Smooth muscle cell (in vitro differentiated cells): ENCODE measurements around the gene HLA-A. TPM values are rescaled to one million over a fixed set of nuclear protein-coding genes. Genes with fewer than 3 reads are reported as not detected.

ENCODE experiments used
- DNase-seq: peaks from one replicate; lab custom pipeline; 2025; ENCODE audit not compliant: unreplicated experiment; lab: John Stamatoyannopoulos, UW
- H2AFZ ChIP-seq: fragments of 200-600 bp; sonication (generic); 2 replicates; pipeline ENCODE4 v1.6.0; 2016; ENCODE audit warnings: antibody characterized with exemption, low read depth, mild to moderate bottlenecking
- H3F3A ChIP-seq: fragments of 200-600 bp; sonication (generic); 2 replicates; pipeline ENCODE4 v1.6.0; 2017; ENCODE audit warnings: antibody characterized with exemption, low read depth
- H3K27ac ChIP-seq: fragments of 200-600 bp; sonication (generic); 2 replicates; pipeline ENCODE4 v1.5.1; 2016; ENCODE audit warnings: low read depth, mild to moderate bottlenecking
- H3K27me3 ChIP-seq: fragments of 200-600 bp; sonication (generic); 2 replicates; pipeline ENCODE4 v1.6.1; 2016; ENCODE audit warnings: low read depth, mild to moderate bottlenecking
- H3K36me3 ChIP-seq: fragments of 200-600 bp; sonication (generic); 2 replicates; pipeline ENCODE4 v1.5.1; 2016; ENCODE audit warnings: low read depth
- H3K4me1 ChIP-seq: fragments of 200-600 bp; sonication (generic); 2 replicates; pipeline ENCODE4 v1.5.1; 2016; ENCODE audit warnings: low read depth
- H3K4me2 ChIP-seq: fragments of 200-600 bp; sonication (generic); 2 replicates; pipeline ENCODE4 v1.6.0; 2016; ENCODE audit warnings: mild to moderate bottlenecking
- H3K4me3 ChIP-seq: fragments of 200-600 bp; sonication (generic); 2 replicates; pipeline ENCODE4 v1.5.1; 2016; ENCODE audit warnings: mild to moderate bottlenecking
- H3K79me2 ChIP-seq: fragments of 200-600 bp; sonication (generic); 2 replicates; pipeline ENCODE4 v1.6.0; 2016; ENCODE audit warnings: low read depth, mild to moderate bottlenecking
- H3K9ac ChIP-seq: fragments of 200-600 bp; sonication (generic); 2 replicates; pipeline ENCODE4 v1.6.0; 2016; ENCODE audit warnings: low read depth
- H3K9me3 ChIP-seq: fragments of 200-600 bp; sonication (generic); replicated peaks from 2 replicates; pipeline ENCODE4 v1.5.1; 2016; ENCODE audit warnings: low read depth
- H4K20me1 ChIP-seq: fragments of 200-600 bp; sonication (generic); 2 replicates; pipeline ENCODE4 v1.6.0; 2016; ENCODE audit warnings: low read depth
- CTCF ChIP-seq: fragments of 200-600 bp; sonication (generic); IDR thresholded peaks from 2 replicates; pipeline ENCODE4 v1.5.1; 2017; ENCODE audit warnings: borderline replicate concordance, mild to moderate bottlenecking, antibody characterized with exemption; ENCODE audit not compliant: insufficient read depth, poor library complexity, severe bottlenecking
- WGBS: methylation state at CpG from one replicate; pipeline ENCODE4 v1.1.7; 2016; ENCODE audit warnings: low lambda C conversion rate; 5-methylcytosine and 5-hydroxymethylcytosine counted together
- polyA plus RNA-seq: library from polyadenylated mRNA; unstranded; fragments of >200 nt; fragmentation: Nextera tagmentation; extraction: Ambion mirVana; gene quantifications from 2 replicates; pipeline ENCODE4 v1.2.1, GENCODE V29; 2016
- total RNA-seq: library from RNA; depleted of rRNA; stranded (reverse); fragments of >200 nt; gene quantifications from 2 replicates; pipeline ENCODE4 v1.2.3, GENCODE V29; 2014

HLA-A gene
- total and polyA plus RNA-seq, 2 experiments from 2014 or later = 287 to 558 TPM

- no peak overlapping the region for H3K4me2 ChIP-seq
- H3K36me3 ChIP-seq = no peaks in the 10 kb centered on the region
- H3K4me1 ChIP-seq = no peaks in the 10 kb centered on the region
- no peak overlapping the region for H3K27ac ChIP-seq
- TF ChIP-seq CTCF = no peak
- H4K20me1 ChIP-seq = no peaks in the 10 kb centered on the region
- H3K9ac ChIP-seq = no peak overlapping the region
- H3K27me3 ChIP-seq = peaks cover 16% of the 10 kb centered on the region
- H3K79me2 ChIP-seq = no peaks in the 10 kb centered on the region
- no peaks in the 10 kb centered on the region for H3K9me3 ChIP-seq
- no peaks in the 10 kb centered on the region for H3F3A ChIP-seq
- DNase-seq = no peak
- H2AFZ ChIP-seq = no peak overlapping the region
- WGBS = 51% methylated on average over 6 of the region's 6 CpGs
- no peak overlapping the region for H3K4me3 ChIP-seq
These were observed 34.5 kb upstream of the HLA-A start for GRCh38 chr6:29907637-29908340.

GRCh38 chr6:29908341-29908662 is 34.0 kb upstream of the HLA-A start:
- Histone ChIP-seq H3K36me3 (no peaks in the 10 kb centered on the region), H3F3A (no peaks in the 10 kb centered on the region), H3K4me3 (no peak overlapping the region), H3K27me3 (peaks cover 17% of the 10 kb centered on the region), H2AFZ (no peak overlapping the region), H4K20me1 (no peaks in the 10 kb centered on the region), H3K9me3 (no peaks in the 10 kb centered on the region), H3K79me2 (no peaks in the 10 kb centered on the region), H3K4me1 (no peaks in the 10 kb centered on the region), H3K4me2 (no peak overlapping the region), H3K27ac (no peak overlapping the region), H3K9ac (no peak overlapping the region)
- DNase-seq = no peak
- WGBS = 92% methylated on average over 3 of the region's 3 CpGs
- no peak for TF ChIP-seq CTCF

GRCh38 chr6:29908710-29909109 is 33.6 kb upstream of the HLA-A start:
- no peak overlapping the region for H3K4me3 ChIP-seq
- H3K27ac ChIP-seq = no peak overlapping the region
- H3K9ac ChIP-seq = no peak overlapping the region
- DNase-seq = no peak
- H3K79me2 ChIP-seq = no peaks in the 10 kb centered on the region
- no peaks in the 10 kb centered on the region for H3F3A ChIP-seq
- H2AFZ ChIP-seq = no peak overlapping the region
- H3K4me1 ChIP-seq = no peaks in the 10 kb centered on the region
- H3K27me3 ChIP-seq = peaks cover 15% of the 10 kb centered on the region
- H3K9me3 ChIP-seq = no peaks in the 10 kb centered on the region
- H3K4me2 ChIP-seq = no peak overlapping the region
- no peaks in the 10 kb centered on the region for H3K36me3 ChIP-seq
- 78% methylated on average over 6 of the region's 6 CpGs for WGBS
- TF ChIP-seq CTCF = no peak
- H4K20me1 ChIP-seq = no peaks in the 10 kb centered on the region

GRCh38 chr6:29909985-29910384 is 32.3 kb upstream of the HLA-A start:
- Histone ChIP-seq H2AFZ (no peak overlapping the region), H3K9me3 (no peaks in the 10 kb centered on the region), H3K79me2 (no peaks in the 10 kb centered on the region), H3F3A (no peaks in the 10 kb centered on the region), H3K9ac (no peak overlapping the region), H3K27ac (no peak overlapping the region), H3K4me3 (no peak overlapping the region), H4K20me1 (no peaks in the 10 kb centered on the region), H3K27me3 (peaks cover 7% of the 10 kb centered on the region), H3K4me2 (no peak overlapping the region), H3K36me3 (no peaks in the 10 kb centered on the region), H3K4me1 (no peaks in the 10 kb centered on the region)
- DNase-seq = no peak
- no peak for TF ChIP-seq CTCF
- WGBS = 0% methylated on average over 1 of the region's 1 CpG
